GM06990 (cell line): Measurements from ENCODE around the gene ELP6.
A peak's percentile ranks its signal among the peaks of the same experiment; 100 is the strongest.

ENCODE experiments used
- DNase-seq: peaks from one replicate; pipeline ENCODE4 v3.0.0-alpha.2; 2011; ENCODE audit not compliant: insufficient read length; ENCODE audit errors: extremely low read depth
- H3K27me3 ChIP-seq: replicated peaks from 2 replicates; pipeline ENCODE4 v1.6.0; 2011; ENCODE audit warnings: low read length; ENCODE audit not compliant: control insufficient read depth, insufficient read depth
- H3K36me3 ChIP-seq: 2 replicates; pipeline ENCODE4 v1.5.1; 2011; ENCODE audit warnings: low read length; ENCODE audit not compliant: control insufficient read depth, insufficient read depth
- H3K4me3 ChIP-seq: replicated peaks from 2 replicates; pipeline ENCODE4 v1.5.1; 2011; ENCODE audit warnings: low read depth, mild to moderate bottlenecking, control low read depth, low read length
- CTCF ChIP-seq: IDR thresholded peaks from 2 replicates; pipeline ENCODE4 v1.5.1; 2011; ENCODE audit warnings: low read length, control low read depth, mild to moderate bottlenecking, inconsistent platforms; ENCODE audit not compliant: insufficient read depth, poor library complexity, severe bottlenecking

Gene ELP6

GRCh38 chr3:47533481-47533880 is 20.0 kb upstream of the ELP6 start:
- no peak for DNase-seq
- Histone ChIP-seq H3K4me3 (no peak overlapping the region), H3K36me3 (no peaks in the 10 kb centered on the region), H3K27me3 (no peaks in the 10 kb centered on the region)
- no peak for TF ChIP-seq CTCF

- no peak overlapping the region for H3K4me3 ChIP-seq
- DNase-seq = no peak
- no peak for TF ChIP-seq CTCF
These were observed 14.6 kb upstream of the ELP6 start for GRCh38 chr3:47527952-47528725.

GRCh38 chr3:47525617-47526016 is 12.1 kb upstream of the ELP6 start:
- TF ChIP-seq CTCF = no peak

More at GRCh38 chr3:47527952-47528725, 14.6 kb upstream of the ELP6 start:
- no peaks in the 10 kb centered on the region for H3K36me3 ChIP-seq
- H3K27me3 ChIP-seq = no peaks in the 10 kb centered on the region

GRCh38 chr3:47523310-47524073 is 10.0 kb upstream of the ELP6 start:
- no peak for DNase-seq
- no peak overlapping the region for H3K4me3 ChIP-seq
- no peak for TF ChIP-seq CTCF
- no peaks in the 10 kb centered on the region for H3K27me3 ChIP-seq
- no peaks in the 10 kb centered on the region for H3K36me3 ChIP-seq

More at GRCh38 chr3:47525617-47526016, 12.1 kb upstream of the ELP6 start:
- no peak for DNase-seq
- no peaks in the 10 kb centered on the region for H3K36me3 ChIP-seq
- H3K27me3 ChIP-seq = no peaks in the 10 kb centered on the region
- H3K4me3 ChIP-seq = no peak overlapping the region

GRCh38 chr3:47522082-47522987 is 8.8 kb upstream of the ELP6 start:
- Histone ChIP-seq H3K4me3 (no peak overlapping the region), H3K27me3 (no peaks in the 10 kb centered on the region), H3K36me3 (no peaks in the 10 kb centered on the region)
- DNase-seq = peak; percentile 78
- TF ChIP-seq CTCF = peak; percentile 81
